Neural cell (in vitro differentiated cells): ENCODE measurements around the gene SRSF8. TPM values are rescaled to one million over a fixed set of nuclear protein-coding genes. Genes with fewer than 3 reads are reported as not detected.

Experiments used
- H2AFZ ChIP-seq: fragments of 200-600, 300-800 bp; sonication (generic), shearing (Covaris generic); 2 replicates; pipeline ENCODE4 v1.6.0; 2014; ENCODE audit warnings: low read depth, mild to moderate bottlenecking, antibody characterized with exemption, low read length, moderate library complexity
- H3F3A ChIP-seq: fragments of 200-600 bp; shearing (Covaris generic); 2 replicates; pipeline ENCODE4 v1.6.1; 2016; ENCODE audit warnings: mild to moderate bottlenecking, moderate library complexity, mixed read lengths, antibody characterized with exemption, low read length; ENCODE audit not compliant: insufficient read depth, poor library complexity, severe bottlenecking
- H3K27ac ChIP-seq: fragments of 200-600, 300-800 bp; sonication (generic), shearing (Covaris generic); 2 replicates; pipeline ENCODE4 v1.5.1; 2014; ENCODE audit warnings: mild to moderate bottlenecking, low read length, moderate library complexity
- H3K27me3 ChIP-seq: fragments of 300-800, 200-600 bp; sonication (generic), shearing (Covaris generic); 2 replicates; pipeline ENCODE4 v1.6.0; 2014; ENCODE audit warnings: mild to moderate bottlenecking, low read depth, low read length, moderate library complexity; ENCODE audit not compliant: insufficient read depth
- H3K36me3 ChIP-seq: fragments of 300-800, 200-600 bp; sonication (generic), shearing (Covaris generic); 2 replicates; pipeline ENCODE4 v1.5.1; 2014; ENCODE audit warnings: mild to moderate bottlenecking, antibody characterized with exemption, low read length, moderate library complexity; ENCODE audit not compliant: insufficient read depth
- H3K4me2 ChIP-seq: fragments of 300-800, 200-600 bp; sonication (generic), shearing (Covaris generic); 2 replicates; pipeline ENCODE4 v1.6.0; 2014; ENCODE audit warnings: mild to moderate bottlenecking, low read length
- H3K4me3 ChIP-seq: fragments of 300-800, 200-600 bp; sonication (generic), shearing (Covaris generic); 2 replicates; pipeline ENCODE4 v1.5.1; 2014; ENCODE audit warnings: mild to moderate bottlenecking, low read length, moderate library complexity
- H3K79me2 ChIP-seq: fragments of 200-600 bp; shearing (Covaris generic); replicated peaks from 2 replicates; pipeline ENCODE4 v1.6.0; 2014; ENCODE audit warnings: mild to moderate bottlenecking, low read length, moderate library complexity; ENCODE audit not compliant: insufficient read depth
- H3K9ac ChIP-seq: fragments of 300-800, 200-600 bp; sonication (generic), shearing (Covaris generic); 2 replicates; pipeline ENCODE4 v1.6.1; 2016; ENCODE audit warnings: mild to moderate bottlenecking, low read length, mixed read lengths
- H3K9me2 ChIP-seq: fragments of 200-600 bp; shearing (Covaris generic); 2 replicates; pipeline ENCODE4 v1.6.1; 2016; ENCODE audit warnings: mild to moderate bottlenecking, low read length, mixed read lengths; ENCODE audit not compliant: insufficient read depth
- H3K9me3 ChIP-seq: fragments of 200-600, 300-800 bp; sonication (generic), shearing (Covaris generic); 2 replicates; pipeline ENCODE4 v1.6.1; 2016; ENCODE audit warnings: mild to moderate bottlenecking, mixed run types, low read length, moderate library complexity, mixed read lengths
- H4K20me1 ChIP-seq: fragments of 200-600 bp; shearing (Covaris generic); 2 replicates; pipeline ENCODE4 v1.6.1; 2016; ENCODE audit warnings: mild to moderate bottlenecking, mixed run types; ENCODE audit not compliant: insufficient read depth
- CTCF ChIP-seq: fragments of 450-650 bp; IDR thresholded peaks from 2 replicates; pipeline ENCODE4 v1.5.1; 2014; ENCODE audit warnings: antibody characterized with exemption, mild to moderate bottlenecking, moderate library complexity; ENCODE audit not compliant: poor library complexity, severe bottlenecking
- EP300 ChIP-seq: fragments of 450-650 bp; conservative IDR thresholded peaks from 2 replicates; pipeline ENCODE4 v1.6.1; 2014; ENCODE audit warnings: antibody characterized with exemption, mild to moderate bottlenecking, moderate library complexity; ENCODE audit not compliant: poor library complexity, severe bottlenecking
- EZH2 ChIP-seq: fragments of 200-600, 300-800 bp; shearing (Covaris generic), sonication (generic); IDR thresholded peaks from 2 replicates; pipeline ENCODE4 v1.6.1; 2014; ENCODE audit warnings: antibody characterized with exemption, low read length, borderline replicate concordance, mild to moderate bottlenecking; ENCODE audit not compliant: insufficient read depth, poor library complexity, severe bottlenecking
- MXI1 ChIP-seq: fragments of 450-650 bp; conservative IDR thresholded peaks from 2 replicates; pipeline ENCODE4 v1.6.1; 2014; ENCODE audit warnings: antibody characterized with exemption, mild to moderate bottlenecking; ENCODE audit not compliant: poor library complexity, severe bottlenecking
- POLR2AphosphoS5 ChIP-seq: IDR thresholded peaks from 2 replicates; pipeline ENCODE4 v1.6.1; 2012
- RAD21 ChIP-seq: fragments of 450-650 bp; conservative IDR thresholded peaks from 2 replicates; pipeline ENCODE4 v1.6.1; 2014; ENCODE audit warnings: antibody characterized with exemption, mild to moderate bottlenecking, moderate library complexity
- REST ChIP-seq: IDR thresholded peaks from 2 replicates; pipeline ENCODE4 v1.6.1; 2012; ENCODE audit warnings: borderline replicate concordance
- SMC3 ChIP-seq: fragments of 450-650 bp; conservative IDR thresholded peaks from 2 replicates; pipeline ENCODE4 v1.6.1; 2014; ENCODE audit warnings: antibody characterized with exemption, mild to moderate bottlenecking, moderate library complexity; ENCODE audit not compliant: poor library complexity
- TAF1 ChIP-seq: IDR thresholded peaks from 2 replicates; pipeline ENCODE4 v1.6.1; 2012; ENCODE audit warnings: low read depth
- polyA plus RNA-seq: library from polyadenylated mRNA; depleted of rRNA; stranded (reverse); fragments of >200 nt; gene quantifications from 2 replicates; pipeline ENCODE4 v1.2.3, GENCODE V29; 2014

Gene SRSF8
- polyA plus RNA-seq, 1 donor from 2014 or later = 44.6 TPM

DNA sequence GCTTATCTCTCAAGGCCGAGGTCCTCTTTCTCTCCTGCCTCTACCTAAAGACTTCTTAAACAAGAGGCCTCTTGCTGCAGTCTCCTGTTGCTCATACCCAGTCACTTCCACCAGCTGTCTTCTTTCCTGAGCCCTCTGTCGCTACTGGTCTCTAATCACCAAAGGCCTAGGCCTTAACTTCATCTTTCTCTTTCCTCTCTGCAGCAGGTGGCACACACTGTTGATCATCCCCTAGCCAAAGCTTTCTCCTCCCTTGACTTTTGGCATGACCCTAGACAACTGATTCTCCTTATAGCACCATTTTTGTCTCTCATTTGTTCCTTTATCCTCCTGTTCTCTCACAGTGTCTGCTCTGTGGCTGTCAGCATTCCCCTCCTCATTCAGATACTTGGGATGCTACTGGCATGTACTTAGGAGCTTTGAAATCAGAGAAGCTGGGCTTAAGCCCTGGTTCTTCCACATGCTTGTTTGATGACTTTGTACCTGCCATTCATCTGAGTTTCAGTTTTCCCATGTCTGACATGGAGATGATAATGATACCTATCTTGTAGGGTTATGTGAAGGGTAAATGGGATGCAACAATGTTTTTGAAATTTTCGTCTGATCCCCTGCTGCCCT, 45.3 kb downstream of the SRSF8 start:
- no peaks in the 10 kb centered on the region for H4K20me1 ChIP-seq
- no peak overlapping the region for H3K9ac ChIP-seq
- H3K79me2 ChIP-seq = no peaks in the 10 kb centered on the region
- no peaks in the 10 kb centered on the region for H3K9me3 ChIP-seq
- H3K27ac ChIP-seq = no peak overlapping the region
- H3K27me3 ChIP-seq = no peaks in the 10 kb centered on the region
- no peaks in the 10 kb centered on the region for H3K9me2 ChIP-seq
- no peak overlapping the region for H3K4me2 ChIP-seq
- no peak overlapping the region for H3K4me3 ChIP-seq
- no peak overlapping the region for H2AFZ ChIP-seq
- H3K36me3 ChIP-seq = no peaks in the 10 kb centered on the region
- H3F3A ChIP-seq = no peaks in the 10 kb centered on the region
- no peak for TF ChIP-seq TAF1
- TF ChIP-seq SMC3 = no peak
- TF ChIP-seq RAD21 = no peak
- TF ChIP-seq EP300 = no peak
- TF ChIP-seq EZH2 = no peak
- TF ChIP-seq POLR2AphosphoS5 = no peak
- TF ChIP-seq CTCF = no peak
- TF ChIP-seq REST = no peak
- TF ChIP-seq MXI1 = no peak

GRCh38 chr11:95115597-95115996, 48.9 kb downstream of the SRSF8 start:
- Histone ChIP-seq H3K9ac (no peak overlapping the region), H3K4me2 (no peak overlapping the region), H3K79me2 (no peaks in the 10 kb centered on the region), H3K4me3 (no peak overlapping the region), H3K9me3 (no peaks in the 10 kb centered on the region), H3F3A (no peaks in the 10 kb centered on the region), H2AFZ (no peak overlapping the region), H3K27me3 (no peaks in the 10 kb centered on the region), H4K20me1 (no peaks in the 10 kb centered on the region), H3K36me3 (no peaks in the 10 kb centered on the region), H3K27ac (no peak overlapping the region), H3K9me2 (no peaks in the 10 kb centered on the region)
- TF ChIP-seq TAF1 (no peak), POLR2AphosphoS5 (no peak), MXI1 (no peak), EZH2 (no peak), CTCF (no peak), SMC3 (no peak), REST (no peak), RAD21 (no peak), EP300 (no peak)
